Measurements from ENCODE around the gene EFNB3.

The EFNB3 gene

GRCh38 chr17:7673239-7673638 lies 31.8 kb upstream of the EFNB3 start:
- H2BK15ac ChIP-seq (replicated peaks; ENCODE audit: low read depth), result no peak overlapping the region
- no peak overlapping the region for H2BK120ac ChIP-seq (ENCODE audit: low read depth, low read length)
- peaks cover 2% of the 10 kb centered on the region for H3K79me1 ChIP-seq (ENCODE audit: low read length)
- DNase-seq, result peak; percentile 68
- H3K18ac ChIP-seq (ENCODE audit: low read length), result no peak overlapping the region
- no CpG with 5 or more reads among the region's 2 CpGs for WGBS (ENCODE audit: extremely low coverage, insufficient coverage, low lambda C conversion rate)
- H4K5ac ChIP-seq (ENCODE audit: low read length), result no peak overlapping the region
- no peak overlapping the region for H2AK5ac ChIP-seq (ENCODE audit: low read length)
- no peak overlapping the region for H3K4me3 ChIP-seq (ENCODE audit: low read length)
- no peak overlapping the region for H3K27ac ChIP-seq (ENCODE audit: low read depth, low read length)
- H3K27me3 ChIP-seq (ENCODE audit: insufficient read depth, low read length, poor library complexity), result no peaks in the 10 kb centered on the region
- no peak overlapping the region for H4K8ac ChIP-seq (ENCODE audit: low read depth, low read length)
- H3K79me2 ChIP-seq (ENCODE audit: control insufficient read depth, insufficient read depth, low read length), result no peaks in the 10 kb centered on the region
- H3K9ac ChIP-seq (ENCODE audit: low read length), result no peak overlapping the region
- H3K4me1 ChIP-seq (ENCODE audit: control insufficient read depth, low read depth, low read length), result peaks cover 6% of the 10 kb centered on the region
- no peak overlapping the region for H3K4ac ChIP-seq (ENCODE audit: low read depth, low read length)
- no peak overlapping the region for H2BK5ac ChIP-seq (ENCODE audit: low read length)
- H3K56ac ChIP-seq (ENCODE audit: low read length), result no peak overlapping the region
- no peak overlapping the region for H3K4me2 ChIP-seq (ENCODE audit: low read length)
- H3K23ac ChIP-seq (ENCODE audit: low read length), result no peak overlapping the region
- peaks cover 10% of the 10 kb centered on the region for H3K36me3 ChIP-seq (ENCODE audit: control insufficient read depth, insufficient read depth, low read length)

- Histone ChIP-seq H2AK5ac (ENCODE audit: low read length) (no peak overlapping the region), H3K27ac (ENCODE audit: low read depth, low read length) (no peak overlapping the region), H2BK5ac (ENCODE audit: low read length) (no peak overlapping the region), H3K4me3 (ENCODE audit: low read length) (no peak overlapping the region), H3K27me3 (ENCODE audit: insufficient read depth, low read length, poor library complexity) (no peaks in the 10 kb centered on the region), H2BK15ac (replicated peaks; ENCODE audit: low read depth) (no peak overlapping the region), H3K4me2 (ENCODE audit: low read length) (no peak overlapping the region), H4K5ac (ENCODE audit: low read length) (no peak overlapping the region), H3K4me1 (ENCODE audit: control insufficient read depth, low read depth, low read length) (peaks cover 6% of the 10 kb centered on the region), H3K56ac (ENCODE audit: low read length) (no peak overlapping the region), H3K23ac (ENCODE audit: low read length) (no peak overlapping the region), H3K36me3 (ENCODE audit: control insufficient read depth, insufficient read depth, low read length) (peaks cover 10% of the 10 kb centered on the region), H4K8ac (ENCODE audit: low read depth, low read length) (no peak overlapping the region), H2BK120ac (ENCODE audit: low read depth, low read length) (no peak overlapping the region), H3K18ac (ENCODE audit: low read length) (no peak overlapping the region), H3K4ac (ENCODE audit: low read depth, low read length) (no peak overlapping the region), H3K79me1 (ENCODE audit: low read length) (peaks cover 5% of the 10 kb centered on the region), H3K79me2 (ENCODE audit: control insufficient read depth, insufficient read depth, low read length) (peaks cover 4% of the 10 kb centered on the region), H3K9ac (ENCODE audit: low read length) (no peak overlapping the region)
- DNase-seq, result no peak
- no CpG with 5 or more reads among the region's 14 CpGs for WGBS (ENCODE audit: extremely low coverage, insufficient coverage, low lambda C conversion rate)
Observed at GRCh38 chr17:7674934-7675333, 30.1 kb upstream of the EFNB3 start.

- H2AK5ac ChIP-seq (ENCODE audit: low read length), result no peak overlapping the region
- H3K56ac ChIP-seq (ENCODE audit: low read length), result peak overlapping the region; percentile 70
- peaks cover 6% of the 10 kb centered on the region for H3K4me1 ChIP-seq (ENCODE audit: control insufficient read depth, low read depth, low read length)
- H3K27me3 ChIP-seq (ENCODE audit: insufficient read depth, low read length, poor library complexity), result no peaks in the 10 kb centered on the region
- no CpG with 5 or more reads among the region's 5 CpGs for WGBS (ENCODE audit: extremely low coverage, insufficient coverage, low lambda C conversion rate)
- H3K18ac ChIP-seq (ENCODE audit: low read length), result peak overlapping the region; percentile 54
- peaks cover 7% of the 10 kb centered on the region for H3K36me3 ChIP-seq (ENCODE audit: control insufficient read depth, insufficient read depth, low read length)
- H3K23ac ChIP-seq (ENCODE audit: low read length), result no peak overlapping the region
- H3K79me2 ChIP-seq (ENCODE audit: control insufficient read depth, insufficient read depth, low read length), result peaks cover 4% of the 10 kb centered on the region
- H3K4me3 ChIP-seq (ENCODE audit: low read length), result no peak overlapping the region
- peak overlapping the region; percentile 42 for H3K9ac ChIP-seq (ENCODE audit: low read length)
- peak; percentile 80 for DNase-seq
- H2BK120ac ChIP-seq (ENCODE audit: low read depth, low read length), result no peak overlapping the region
- H3K4ac ChIP-seq (ENCODE audit: low read depth, low read length), result no peak overlapping the region
- H3K79me1 ChIP-seq (ENCODE audit: low read length), result peaks cover 5% of the 10 kb centered on the region
- no peak overlapping the region for H4K8ac ChIP-seq (ENCODE audit: low read depth, low read length)
- no peak overlapping the region for H2BK5ac ChIP-seq (ENCODE audit: low read length)
- no peak overlapping the region for H3K4me2 ChIP-seq (ENCODE audit: low read length)
- no peak overlapping the region for H2BK15ac ChIP-seq (replicated peaks; ENCODE audit: low read depth)
- H4K5ac ChIP-seq (ENCODE audit: low read length), result no peak overlapping the region
- peak overlapping the region; percentile 53 for H3K27ac ChIP-seq (ENCODE audit: low read depth, low read length)
Observed at GRCh38 chr17:7676533-7676932, 28.5 kb upstream of the EFNB3 start.

GRCh38 chr17:7677388-7678067 lies 27.5 kb upstream of the EFNB3 start:
- no CpG with 5 or more reads among the region's 10 CpGs for WGBS (ENCODE audit: extremely low coverage, insufficient coverage, low lambda C conversion rate)
- H2AK5ac ChIP-seq (ENCODE audit: low read length), result no peak overlapping the region
- H2BK15ac ChIP-seq (replicated peaks; ENCODE audit: low read depth), result no peak overlapping the region
- no peak overlapping the region for H2BK5ac ChIP-seq (ENCODE audit: low read length)
- H3K79me2 ChIP-seq (ENCODE audit: control insufficient read depth, insufficient read depth, low read length), result peaks cover 6% of the 10 kb centered on the region
- no peak overlapping the region for H2BK120ac ChIP-seq (ENCODE audit: low read depth, low read length)
- H3K27ac ChIP-seq (ENCODE audit: low read depth, low read length), result peak overlapping the region; percentile 53
- no peak overlapping the region for H3K23ac ChIP-seq (ENCODE audit: low read length)
- H3K4ac ChIP-seq (ENCODE audit: low read depth, low read length), result no peak overlapping the region
- H3K18ac ChIP-seq (ENCODE audit: low read length), result peak overlapping the region; percentile 32
- no peak overlapping the region for H3K4me3 ChIP-seq (ENCODE audit: low read length)
- H3K79me1 ChIP-seq (ENCODE audit: low read length), result peaks cover 5% of the 10 kb centered on the region
- no peak overlapping the region for H3K9ac ChIP-seq (ENCODE audit: low read length)
- peak overlapping the region; percentile 95 for H4K8ac ChIP-seq (ENCODE audit: low read depth, low read length)
- H4K5ac ChIP-seq (ENCODE audit: low read length), result no peak overlapping the region
- peaks cover 6% of the 10 kb centered on the region for H3K4me1 ChIP-seq (ENCODE audit: control insufficient read depth, low read depth, low read length)
- DNase-seq, result peak; percentile 49
- peak overlapping the region; percentile 70 for H3K56ac ChIP-seq (ENCODE audit: low read length)
- H3K27me3 ChIP-seq (ENCODE audit: insufficient read depth, low read length, poor library complexity), result no peaks in the 10 kb centered on the region
- no peak overlapping the region for H3K4me2 ChIP-seq (ENCODE audit: low read length)
- H3K36me3 ChIP-seq (ENCODE audit: control insufficient read depth, insufficient read depth, low read length), result peaks cover 7% of the 10 kb centered on the region

- Histone ChIP-seq H3K79me2 (ENCODE audit: control insufficient read depth, insufficient read depth, low read length) (peaks cover 41% of the 10 kb centered on the region), H2AK5ac (ENCODE audit: low read length) (no peak overlapping the region), H3K18ac (ENCODE audit: low read length) (no peak overlapping the region), H4K5ac (ENCODE audit: low read length) (no peak overlapping the region), H2BK15ac (replicated peaks; ENCODE audit: low read depth) (no peak overlapping the region), H3K4me1 (ENCODE audit: control insufficient read depth, low read depth, low read length) (peaks cover 3% of the 10 kb centered on the region), H3K4me2 (ENCODE audit: low read length) (peak overlapping the region; percentile 2), H3K56ac (ENCODE audit: low read length) (peak overlapping the region; percentile 84), H2BK120ac (ENCODE audit: low read depth, low read length) (no peak overlapping the region), H3K23ac (ENCODE audit: low read length) (no peak overlapping the region), H3K4me3 (ENCODE audit: low read length) (no peak overlapping the region), H3K27me3 (ENCODE audit: insufficient read depth, low read length, poor library complexity) (no peaks in the 10 kb centered on the region), H4K8ac (ENCODE audit: low read depth, low read length) (no peak overlapping the region), H2BK5ac (ENCODE audit: low read length) (no peak overlapping the region), H3K27ac (ENCODE audit: low read depth, low read length) (no peak overlapping the region), H3K9ac (ENCODE audit: low read length) (peak overlapping the region; percentile 70), H3K36me3 (ENCODE audit: control insufficient read depth, insufficient read depth, low read length) (no peaks in the 10 kb centered on the region), H3K79me1 (ENCODE audit: low read length) (peaks cover 5% of the 10 kb centered on the region), H3K4ac (ENCODE audit: low read depth, low read length) (no peak overlapping the region)
- DNase-seq, result no peak
- no CpG with 5 or more reads among the region's 15 CpGs for WGBS (ENCODE audit: extremely low coverage, insufficient coverage, low lambda C conversion rate)
Observed at GRCh38 chr17:7684851-7685532, 20.0 kb upstream of the EFNB3 start.
